ENCODE measurements around the gene PIM2.

The PIM2 gene

DNA sequence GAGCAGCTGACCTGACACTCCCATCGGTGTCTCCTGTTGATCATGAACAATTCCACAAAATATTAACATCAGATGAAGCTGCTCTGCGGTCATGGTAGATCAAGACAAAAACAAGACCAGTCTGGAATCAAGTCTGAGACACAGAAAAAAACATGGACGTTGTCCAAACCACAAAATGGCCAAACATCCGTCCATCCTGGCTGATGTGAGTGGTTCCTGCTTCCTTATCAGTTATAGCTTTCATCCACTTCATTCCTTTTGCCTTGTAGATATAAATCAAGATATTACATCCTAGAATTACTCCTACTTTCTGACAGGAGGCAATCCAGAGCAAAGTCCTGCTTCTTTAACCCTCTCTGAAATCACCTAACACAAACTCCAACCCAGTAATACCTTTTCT is 54.6 kb downstream of the PIM2 start:
- DNase-seq (ENCODE audit: low spot score), result peak; percentile 15
